Measurements from ENCODE around the gene C10orf95. TPM values are rescaled to one million over a fixed set of nuclear protein-coding genes. Genes with fewer than 3 reads are reported as not detected.
"Not testable (repeated sequence)": the region's sequence is repeated elsewhere in the genome, so short reads cannot be mapped to it uniquely, and the experiment has no call there.

The C10orf95 gene
- total RNA-seq: not detected

GRCh38 chr10:102451105-102451969 lies at the start of gene C10orf95:
Gene C10orf95, minus strand, starts transcription at chr10:102451543. Its CDS starts 450 bp downstream, at chr10:102451093.
- ATAC-seq: no peak
- no peak for DNase-seq (ENCODE audit: low spot score)

GRCh38 chr10:102500686-102501085 lies 49.3 kb upstream of the C10orf95 start:
- DNase-seq (ENCODE audit: low spot score); ATAC-seq: not testable (repeated sequence)

- DNase-seq (ENCODE audit: low spot score) (no peak), ATAC-seq (no peak)
Observed at GRCh38 chr10:102499356-102499755, 48.0 kb upstream of the C10orf95 start.

GRCh38 chr10:102497545-102497944 lies 46.2 kb upstream of the C10orf95 start:
- DNase-seq (ENCODE audit: low spot score): no peak
- ATAC-seq: no peak

GRCh38 chr10:102493771-102494170 lies 42.4 kb upstream of the C10orf95 start:
- DNase-seq (ENCODE audit: low spot score) (no peak), ATAC-seq (no peak)

- ATAC-seq: peak; percentile 66
- no peak for DNase-seq (ENCODE audit: low spot score)
Observed at GRCh38 chr10:102492983-102493382, 41.6 kb upstream of the C10orf95 start.

GRCh38 chr10:102492344-102492939 lies 41.1 kb upstream of the C10orf95 start:
- DNase-seq (ENCODE audit: low spot score) (no peak), ATAC-seq (no peak)

- DNase-seq (ENCODE audit: low spot score): no peak
- ATAC-seq: no peak
Observed at GRCh38 chr10:102491136-102491535, 39.8 kb upstream of the C10orf95 start.

- no peak for ATAC-seq
- no peak for DNase-seq (ENCODE audit: low spot score)
Observed at GRCh38 chr10:102485093-102485784, 33.9 kb upstream of the C10orf95 start.

GRCh38 chr10:102484021-102484420 lies 32.7 kb upstream of the C10orf95 start:
- ATAC-seq: no peak
- no peak for DNase-seq (ENCODE audit: low spot score)

GRCh38 chr10:102480396-102480795 lies 29.1 kb upstream of the C10orf95 start:
- DNase-seq (ENCODE audit: low spot score) (no peak), ATAC-seq (no peak)

- DNase-seq (ENCODE audit: low spot score): no peak
- no peak for ATAC-seq
Observed at GRCh38 chr10:102479651-102480050, 28.3 kb upstream of the C10orf95 start.

GRCh38 chr10:102476466-102477141 lies 25.3 kb upstream of the C10orf95 start:
- DNase-seq (ENCODE audit: low spot score) (no peak), ATAC-seq (no peak)

- ATAC-seq (no peak), DNase-seq (ENCODE audit: low spot score) (no peak)
Observed at GRCh38 chr10:102475451-102476040, 24.2 kb upstream of the C10orf95 start.

- DNase-seq (ENCODE audit: low spot score) (no peak), ATAC-seq (peak; percentile 79)
Observed at GRCh38 chr10:102473445-102474331, 22.3 kb upstream of the C10orf95 start.

- ATAC-seq (no peak), DNase-seq (ENCODE audit: low spot score) (no peak)
Observed at GRCh38 chr10:102470579-102471546, 19.5 kb upstream of the C10orf95 start.

- no peak for DNase-seq (ENCODE audit: low spot score)
- ATAC-seq: no peak
Observed at GRCh38 chr10:102468683-102469082, 17.3 kb upstream of the C10orf95 start.

- ATAC-seq (no peak), DNase-seq (ENCODE audit: low spot score) (no peak)
Observed at GRCh38 chr10:102467971-102468438, 16.7 kb upstream of the C10orf95 start.
